H4 (cell line): ENCODE measurements around the gene MAML2. TPM values are rescaled to one million over a fixed set of nuclear protein-coding genes. Genes with fewer than 3 reads are reported as not detected.

Experiments used
- DNase-seq: peaks from one replicate; pipeline ENCODE4 v3.0.0-alpha.2; 2015; ENCODE audit warnings: low spot score
- total RNA-seq: library from RNA; depleted of rRNA; stranded (reverse); fragments of >200 nt; shearing (Covaris generic); gene quantifications from 2 replicates; pipeline ENCODE4 v1.2.3, GENCODE V29; 2014

The MAML2 gene
- total RNA-seq, 1 experiment from 2014 or later, result 4.3 TPM

GRCh38 chr11:96213500-96213899 lies 129.5 kb downstream of the MAML2 start:
- DNase-seq, result no peak

GRCh38 chr11:96211436-96211835 lies 131.6 kb downstream of the MAML2 start:
- DNase-seq, result no peak

- DNase-seq, result peak; percentile 38
These were observed 135.2 kb downstream of the MAML2 start for GRCh38 chr11:96207459-96208449.

- no peak for DNase-seq
These were observed 136.0 kb downstream of the MAML2 start for GRCh38 chr11:96206955-96207354.

DNA sequence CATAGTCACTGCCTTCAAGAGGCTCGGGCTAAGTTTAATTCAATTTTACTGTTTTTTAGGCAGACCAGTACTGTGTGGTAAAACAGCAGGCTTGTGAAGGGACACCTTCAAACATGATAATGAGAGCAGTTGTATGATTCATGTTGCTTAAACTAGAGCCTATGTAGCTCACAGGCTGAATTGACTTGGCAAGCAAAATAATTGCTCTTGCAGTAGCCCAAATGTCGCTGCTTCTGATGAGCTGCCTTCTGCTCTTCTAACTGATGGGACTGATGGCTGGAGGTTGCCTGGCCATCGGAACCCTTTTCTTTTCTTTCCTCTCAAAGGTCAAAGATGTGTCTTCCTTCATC lies 137.6 kb downstream of the MAML2 start:
- no peak for DNase-seq

- DNase-seq, result no peak
These were observed 138.1 kb downstream of the MAML2 start for GRCh38 chr11:96204721-96205459.

DNA sequence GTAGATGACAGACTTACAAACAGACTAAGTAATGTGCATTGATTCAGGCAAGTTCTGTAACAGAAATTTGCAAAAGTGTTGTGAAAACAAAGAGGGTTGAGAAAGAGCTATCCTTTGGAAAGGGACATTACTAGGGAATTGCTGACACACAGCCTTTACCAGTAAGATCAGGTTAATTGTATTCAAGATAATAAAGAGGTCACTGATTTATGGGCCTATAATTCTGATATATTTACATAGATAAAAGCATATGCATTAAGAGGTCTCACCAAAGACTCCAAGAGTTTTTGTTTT lies 138.7 kb downstream of the MAML2 start:
- no peak for DNase-seq

DNA sequence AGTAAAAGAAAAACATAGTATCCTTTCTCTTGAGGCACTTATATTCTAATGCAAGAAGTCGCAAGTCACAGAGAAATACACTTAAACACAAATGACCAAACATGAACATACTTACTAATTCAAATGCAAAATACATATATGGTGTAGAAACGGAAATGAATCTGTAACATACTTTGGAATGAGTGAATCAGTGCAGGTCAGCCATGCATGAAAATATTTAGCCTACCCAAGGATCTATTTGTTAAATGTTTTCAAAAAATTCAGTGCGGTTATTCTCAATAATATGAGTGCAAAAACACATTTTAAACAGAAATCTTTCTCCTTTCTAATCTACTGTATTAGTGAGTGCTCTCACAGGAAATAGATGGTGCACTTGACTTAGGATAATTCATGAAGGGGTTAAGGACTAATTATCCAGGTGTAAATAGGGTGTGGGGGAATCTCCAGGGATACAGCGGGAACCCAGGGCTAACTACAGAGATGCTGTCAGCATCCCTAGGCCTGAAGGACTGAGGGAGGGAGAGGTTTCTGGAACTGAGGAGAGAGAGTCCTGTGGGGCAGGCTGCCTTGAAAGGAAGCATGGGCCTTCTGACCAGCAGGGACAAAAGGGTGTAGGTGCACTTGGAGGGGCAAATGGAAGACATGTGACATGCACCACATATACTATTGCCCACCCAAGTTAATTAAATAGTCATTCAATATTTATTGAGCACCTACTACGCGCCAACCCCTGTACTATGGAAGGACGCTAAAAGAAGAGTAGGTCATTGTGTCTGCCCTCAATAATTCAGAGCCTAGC lies 139.2 kb downstream of the MAML2 start:
- no peak for DNase-seq

DNA sequence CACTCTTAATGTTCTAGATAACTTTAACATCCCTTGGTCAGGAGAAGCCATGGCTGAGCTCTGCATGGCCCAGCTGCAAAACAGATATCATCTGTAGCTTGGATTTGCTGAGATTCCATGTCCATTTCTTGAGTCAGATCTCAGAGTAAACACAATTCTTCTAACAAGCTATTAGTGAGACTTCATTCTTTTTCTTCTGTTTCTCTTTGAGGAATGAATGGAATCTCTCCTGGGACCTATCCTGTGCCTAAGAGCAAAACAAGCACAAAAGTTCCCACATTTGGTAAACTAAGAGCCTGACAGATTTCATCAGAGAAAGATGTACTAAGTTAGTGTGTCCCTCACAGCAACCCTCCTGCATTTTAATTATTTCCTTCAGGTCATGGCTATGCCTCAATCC lies 142.8 kb downstream of the MAML2 start:
- DNase-seq, result peak; percentile 44

DNA sequence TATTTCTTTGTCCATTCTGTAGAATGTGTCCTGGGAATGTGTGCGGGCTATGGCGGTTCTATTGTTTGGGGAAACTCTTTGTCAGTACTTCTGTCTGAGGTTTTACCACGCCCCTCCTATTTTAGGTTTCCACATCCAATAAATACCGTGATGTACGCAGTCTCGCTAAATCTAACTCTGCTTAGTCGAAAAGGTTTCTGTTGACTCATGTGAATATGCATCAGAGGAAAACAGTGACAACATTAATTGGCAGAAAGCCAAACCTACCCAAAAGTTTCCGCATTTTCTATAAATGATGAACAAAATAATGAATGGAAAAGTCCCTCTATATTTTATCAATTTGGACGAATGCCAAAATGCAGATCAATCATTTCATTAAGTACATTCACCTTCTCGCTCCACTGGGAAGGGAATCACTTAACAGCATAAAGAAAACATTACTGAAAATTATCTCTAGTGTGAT lies 143.4 kb downstream of the MAML2 start:
- DNase-seq, result no peak

DNA sequence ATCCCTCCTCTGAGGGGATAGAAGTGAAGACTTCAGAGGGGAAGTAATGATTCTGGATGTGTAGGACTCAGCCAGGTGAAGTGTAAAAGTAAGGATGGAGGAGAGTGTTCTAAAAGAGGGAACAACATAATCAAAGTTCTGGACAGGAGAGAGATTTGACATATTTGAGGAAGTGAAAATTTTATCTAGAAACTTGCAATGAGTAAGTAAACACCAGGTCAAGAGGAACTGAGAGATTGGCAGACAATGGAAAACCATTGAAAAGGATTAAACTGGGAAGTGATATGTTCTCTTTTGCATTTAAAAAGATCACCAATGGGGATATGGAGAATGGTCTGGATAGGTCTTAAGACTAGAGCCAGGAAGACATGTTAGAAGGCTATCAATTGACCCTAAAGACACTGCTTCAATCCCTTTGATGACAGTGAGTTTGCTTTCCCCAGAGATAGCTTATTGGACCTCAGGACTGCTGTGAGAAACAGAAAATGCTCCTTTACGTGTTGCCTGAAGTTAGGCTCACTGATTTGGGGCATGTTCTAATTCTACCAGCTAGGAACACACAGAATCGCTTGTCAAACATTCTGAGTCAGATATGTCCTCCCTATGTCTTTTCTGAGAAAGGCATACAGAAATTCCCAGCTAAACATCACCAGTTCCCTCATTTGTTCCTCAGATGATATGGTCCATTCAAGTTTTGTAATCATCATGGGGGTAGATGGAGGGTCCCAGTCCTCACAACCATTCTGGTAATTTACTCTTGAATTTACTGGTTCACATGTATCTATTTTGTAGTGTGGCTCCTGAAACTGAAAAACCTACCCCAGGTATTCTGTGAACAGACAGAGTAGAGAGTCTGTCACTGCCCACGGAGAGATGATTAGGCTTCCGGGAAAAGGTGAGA lies 144.9 kb downstream of the MAML2 start:
- no peak for DNase-seq

DNA sequence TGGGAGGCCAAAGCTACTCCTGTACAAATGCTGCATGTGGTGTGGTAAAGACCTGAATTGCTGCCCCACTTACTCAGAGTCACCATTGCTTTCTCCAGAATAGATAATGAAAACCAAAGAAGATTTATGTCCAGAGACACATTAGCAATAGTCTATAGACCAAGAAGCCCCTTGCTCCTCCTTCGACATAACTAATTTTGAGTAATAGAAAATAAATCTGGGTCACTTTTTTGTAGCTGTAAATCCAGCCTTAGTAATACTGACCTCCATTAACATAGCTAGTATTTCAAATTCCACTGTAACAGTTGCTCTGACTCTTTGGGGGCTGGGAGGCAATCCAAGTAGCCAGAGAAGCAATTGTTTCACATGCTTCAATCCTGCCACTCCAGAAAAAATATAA lies 145.9 kb downstream of the MAML2 start:
- DNase-seq, result no peak

GRCh38 chr11:96196181-96196662 lies 146.8 kb downstream of the MAML2 start:
- no peak for DNase-seq

- no peak for DNase-seq
These were observed 147.3 kb downstream of the MAML2 start for GRCh38 chr11:96195671-96196070.

- DNase-seq, result no peak
These were observed 148.2 kb downstream of the MAML2 start for GRCh38 chr11:96194581-96195374.

DNA sequence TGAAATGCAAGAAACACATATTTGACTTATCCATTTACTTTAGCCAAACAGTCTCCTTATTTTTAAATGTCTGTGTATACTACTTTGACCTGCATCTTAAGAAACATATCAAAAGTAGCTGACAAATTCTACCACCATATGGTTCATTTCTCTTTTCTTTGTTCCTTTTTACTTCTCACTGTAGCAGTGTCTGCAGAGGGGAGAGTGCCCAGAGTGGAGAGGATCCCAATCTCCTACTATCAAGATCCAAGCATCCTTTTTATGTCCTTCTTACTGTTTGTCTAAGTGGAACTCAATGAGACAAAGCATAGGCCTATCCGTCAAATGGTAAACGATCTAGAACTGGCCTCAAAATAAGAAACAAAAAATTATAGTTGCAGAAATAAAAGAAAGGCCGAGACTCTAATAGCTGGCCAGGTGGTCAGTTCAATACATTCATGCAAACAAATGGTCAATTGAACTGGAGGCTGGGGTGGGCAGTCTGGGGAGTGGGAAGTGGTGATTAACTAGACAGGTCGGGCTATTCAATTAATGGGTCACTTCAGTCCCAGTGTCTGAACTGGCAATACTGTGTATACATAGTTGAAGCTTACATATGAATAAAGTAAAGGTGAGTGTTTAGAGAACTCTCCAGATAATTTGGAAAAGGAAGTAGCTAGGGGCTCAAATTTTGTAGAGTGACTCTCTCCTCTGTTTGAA lies 149.1 kb downstream of the MAML2 start:
- DNase-seq, result no peak

- DNase-seq, result no peak
These were observed 151.2 kb downstream of the MAML2 start for GRCh38 chr11:96191752-96192151.

DNA sequence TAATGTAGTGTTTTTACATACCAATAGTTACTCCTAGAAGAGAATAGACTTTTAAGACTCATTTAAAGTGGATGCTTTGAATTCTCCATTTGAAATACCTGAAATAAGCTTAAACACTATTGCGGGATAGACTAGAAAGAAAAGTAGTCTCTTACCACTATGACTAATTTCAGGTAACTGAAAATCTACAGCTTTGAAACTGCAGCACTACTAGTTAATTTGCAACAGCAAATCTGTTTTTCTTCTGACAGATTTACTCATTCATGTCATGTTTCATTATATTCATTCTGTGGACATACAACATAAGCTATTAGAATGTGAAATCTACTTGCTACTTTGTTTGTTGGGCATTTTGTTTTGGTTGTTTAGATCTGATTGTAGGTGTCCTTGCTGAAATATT lies 153.6 kb downstream of the MAML2 start:
- DNase-seq, result no peak

DNA sequence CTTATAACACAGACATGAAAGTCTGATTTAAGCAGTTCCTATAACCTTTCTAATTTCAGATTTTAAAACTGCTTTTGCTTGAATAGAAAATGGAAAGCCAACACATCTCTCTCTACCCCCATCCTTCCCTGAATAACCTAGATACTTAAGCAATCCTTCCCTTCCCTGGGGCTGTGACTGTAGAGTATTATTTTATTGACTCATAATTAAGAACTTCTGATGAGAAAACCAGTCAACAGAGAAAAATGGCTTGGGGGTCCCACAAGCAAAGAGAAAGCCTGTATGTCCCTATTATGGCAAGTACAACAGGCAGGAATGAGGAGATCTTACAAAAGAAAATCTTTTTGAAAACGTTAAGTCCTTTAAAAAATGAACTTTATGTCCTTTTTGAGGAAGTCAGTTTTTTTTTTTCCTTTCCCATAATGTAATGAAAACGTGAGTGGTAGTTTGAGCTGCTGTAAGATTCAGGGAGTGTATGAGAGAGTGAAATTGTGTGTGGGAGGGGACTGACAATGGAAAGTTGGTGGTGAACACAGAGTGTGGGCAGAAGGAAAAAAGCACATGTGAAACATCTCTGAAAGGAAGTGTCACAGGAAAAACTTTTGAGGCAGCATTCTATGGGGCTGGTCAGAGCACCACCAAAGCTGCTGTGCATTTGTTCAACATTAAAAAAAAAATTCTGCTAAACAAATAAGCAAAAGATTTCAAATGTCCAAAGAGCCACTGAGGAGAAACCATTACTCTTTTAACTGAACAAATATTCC lies 154.6 kb downstream of the MAML2 start:
- no peak for DNase-seq
